MV-4-11 (cell line): ENCODE measurements around the gene IL1R1.
"Not testable (repeated sequence)": the region's sequence is repeated elsewhere in the genome, so short reads cannot be mapped to it uniquely, and the experiment has no call there.

Experiments
- DNase-seq: peaks from one replicate; lab custom pipeline; 2025; lab: John Stamatoyannopoulos, UW

IL1R1 gene

GRCh38 chr2:102141970-102142828 lies at the start of gene IL1R1:
IL1R1 (plus strand) TSS chr2:102142746; CDS start chr2:102157725, 14,979 bp downstream.
- no peak for DNase-seq

DNA sequence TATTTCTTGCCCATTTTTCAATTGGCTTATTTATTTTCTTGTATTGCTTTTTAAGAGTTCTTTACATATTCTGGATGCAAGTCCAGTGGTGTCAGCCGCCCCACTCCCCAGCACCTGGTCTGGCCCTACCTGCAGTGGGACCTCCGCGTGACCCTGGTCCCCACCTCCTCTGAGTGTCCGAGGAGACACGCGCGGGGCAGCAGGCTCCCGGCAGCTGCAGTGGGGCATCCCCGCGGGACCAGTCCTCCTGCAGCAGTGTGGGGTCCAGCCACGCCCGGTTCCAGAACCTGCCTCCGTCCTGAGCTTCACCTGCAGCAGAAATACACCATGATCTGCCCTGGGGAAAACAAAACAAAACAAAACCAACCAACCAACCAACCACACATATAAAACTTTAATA lies 48.9 kb upstream of the IL1R1 start:
- DNase-seq, result no peak

DNA sequence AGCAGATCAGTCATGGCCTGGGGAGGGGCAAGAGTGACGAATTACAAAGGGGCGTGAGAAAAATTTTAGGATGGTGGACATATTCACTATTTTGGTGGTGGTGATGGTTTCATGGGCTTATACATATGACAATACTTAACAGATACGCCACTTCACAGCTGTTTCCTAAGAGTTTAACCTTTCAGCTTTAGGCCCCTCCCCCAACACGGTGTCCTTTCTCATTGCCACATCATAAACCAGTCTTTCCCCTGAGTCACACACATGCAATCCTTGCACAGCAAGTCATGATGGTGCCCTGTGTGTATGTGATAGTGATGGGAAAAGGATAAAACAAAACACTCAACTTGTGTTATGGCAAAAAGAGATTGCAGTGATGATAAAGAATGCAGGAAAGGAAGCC lies 47.6 kb upstream of the IL1R1 start:
- DNase-seq, result peak; percentile 61

DNA sequence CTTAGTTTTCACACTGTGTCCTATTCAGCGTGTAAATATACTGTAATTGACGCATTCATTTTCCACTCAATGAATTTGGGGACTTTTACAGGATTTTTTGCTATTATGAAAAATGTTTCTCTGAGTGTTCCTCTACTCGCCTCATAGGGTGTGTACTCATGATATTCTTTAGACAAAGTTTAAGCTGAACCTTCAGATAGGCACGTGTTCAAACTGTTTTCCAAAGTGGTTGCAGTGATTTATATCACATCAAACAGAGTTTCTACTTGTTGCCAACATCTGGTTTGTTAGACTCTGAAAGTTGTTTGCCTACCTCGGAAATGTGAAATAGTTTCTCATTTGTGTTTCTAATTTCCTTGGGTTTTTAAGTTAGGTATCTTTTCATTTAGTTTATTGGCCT lies 46.4 kb upstream of the IL1R1 start:
- no peak for DNase-seq

DNA sequence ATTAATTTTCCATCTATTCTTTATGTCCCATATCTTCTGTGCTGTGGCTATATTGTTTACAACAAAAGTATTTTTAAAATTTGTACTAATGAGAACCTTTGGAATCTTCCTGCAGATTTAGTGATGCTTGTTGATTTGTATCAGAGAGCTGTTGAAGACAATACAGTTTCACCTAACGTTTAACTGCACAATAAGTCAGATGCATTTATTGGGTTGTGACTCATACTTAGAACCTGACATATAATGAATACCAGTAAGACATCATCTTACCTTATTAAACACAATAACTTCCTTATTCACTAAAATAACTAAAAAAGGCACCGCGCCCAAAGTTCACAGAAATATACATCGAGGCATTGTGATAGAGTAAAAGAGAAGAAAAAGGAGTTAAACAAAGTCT lies 43.8 kb upstream of the IL1R1 start:
- DNase-seq, result no peak

- no peak for DNase-seq
These were observed 42.8 kb upstream of the IL1R1 start for GRCh38 chr2:102099536-102100298.

DNA sequence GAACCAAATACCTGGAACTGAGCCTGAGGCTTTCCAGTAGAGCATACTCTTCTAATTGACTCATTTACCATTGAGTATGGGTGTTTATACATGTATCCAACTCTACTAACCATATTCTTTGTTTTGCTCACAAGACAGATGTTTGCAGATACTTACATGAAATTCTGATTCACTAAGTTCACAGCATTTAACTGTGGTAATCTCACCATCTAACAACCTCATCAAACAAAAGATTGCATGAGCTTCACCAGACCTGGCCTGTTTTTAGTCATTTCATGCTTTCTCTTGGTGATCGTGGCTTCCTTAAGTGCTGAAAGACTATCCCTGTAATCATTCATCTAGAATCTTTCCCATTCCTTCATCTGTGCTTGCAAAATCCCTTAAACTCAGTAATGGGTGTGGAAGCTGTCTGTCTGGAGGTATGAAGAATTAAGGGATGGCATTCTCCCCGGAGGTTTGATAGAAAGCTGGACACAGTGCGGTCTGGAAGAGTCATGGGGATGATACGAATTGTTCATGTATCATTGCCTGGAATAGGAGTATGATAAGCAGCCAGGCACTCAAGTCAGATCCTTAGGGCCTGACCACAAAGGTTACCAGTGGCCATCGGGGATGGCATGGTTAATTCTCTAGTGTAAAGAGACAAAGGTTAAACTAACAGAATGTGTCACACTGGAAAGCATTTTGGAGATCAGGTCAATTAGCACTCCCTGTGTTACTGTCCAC lies 42.0 kb upstream of the IL1R1 start:
- DNase-seq, result no peak

GRCh38 chr2:102101097-102101848 lies 41.3 kb upstream of the IL1R1 start:
- no peak for DNase-seq

- no peak for DNase-seq
These were observed 40.5 kb upstream of the IL1R1 start for GRCh38 chr2:102101849-102102635.

- DNase-seq, result not testable (repeated sequence)
These were observed 40.0 kb upstream of the IL1R1 start for GRCh38 chr2:102102636-102102948.

GRCh38 chr2:102103284-102103683 lies 39.3 kb upstream of the IL1R1 start:
- DNase-seq, result no peak

DNA sequence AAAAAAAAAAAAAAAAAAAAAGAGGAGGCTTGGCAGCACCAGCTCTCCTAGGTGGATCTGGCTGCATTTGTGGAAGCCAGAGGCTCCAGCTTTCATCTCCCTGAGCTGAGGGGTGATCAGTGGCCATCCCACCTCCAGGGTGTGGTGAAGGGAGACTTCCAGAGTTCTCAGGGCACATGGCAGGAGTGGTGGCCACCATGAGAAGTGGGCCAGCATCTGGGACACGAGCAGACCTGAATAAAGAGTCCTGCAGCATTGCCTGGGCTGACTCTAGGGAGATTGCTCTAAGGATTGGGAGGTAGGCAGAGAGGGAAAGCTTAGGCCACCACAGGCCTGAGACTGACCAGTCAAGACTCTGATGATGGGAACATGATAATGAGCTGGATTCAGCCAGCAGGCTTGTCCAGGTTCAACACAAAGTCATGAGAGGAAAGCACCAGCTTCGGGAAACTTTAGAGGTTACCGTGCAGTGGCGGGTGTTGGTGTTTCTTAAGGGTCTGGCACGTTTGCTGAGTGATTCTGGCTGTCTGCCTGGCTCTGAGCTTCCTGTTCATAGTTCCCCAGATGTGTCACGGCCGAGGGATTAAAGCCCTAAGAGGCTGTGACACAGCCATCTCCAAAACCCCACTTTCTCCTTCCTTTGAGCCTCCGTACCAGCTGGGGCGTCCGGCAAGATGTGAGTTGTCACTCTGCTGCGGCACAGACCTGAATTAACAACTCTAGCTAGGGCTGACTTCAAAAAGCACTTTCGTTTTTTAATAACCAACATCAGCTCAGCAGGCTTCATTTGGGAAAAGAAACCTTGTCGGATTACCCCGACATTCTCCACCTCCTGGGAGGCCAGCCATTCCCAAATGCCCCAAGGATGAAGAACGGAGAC lies 38.3 kb upstream of the IL1R1 start:
- peak; percentile 92 for DNase-seq

- DNase-seq, result no peak
These were observed 36.4 kb upstream of the IL1R1 start for GRCh38 chr2:102106133-102106556.

DNA sequence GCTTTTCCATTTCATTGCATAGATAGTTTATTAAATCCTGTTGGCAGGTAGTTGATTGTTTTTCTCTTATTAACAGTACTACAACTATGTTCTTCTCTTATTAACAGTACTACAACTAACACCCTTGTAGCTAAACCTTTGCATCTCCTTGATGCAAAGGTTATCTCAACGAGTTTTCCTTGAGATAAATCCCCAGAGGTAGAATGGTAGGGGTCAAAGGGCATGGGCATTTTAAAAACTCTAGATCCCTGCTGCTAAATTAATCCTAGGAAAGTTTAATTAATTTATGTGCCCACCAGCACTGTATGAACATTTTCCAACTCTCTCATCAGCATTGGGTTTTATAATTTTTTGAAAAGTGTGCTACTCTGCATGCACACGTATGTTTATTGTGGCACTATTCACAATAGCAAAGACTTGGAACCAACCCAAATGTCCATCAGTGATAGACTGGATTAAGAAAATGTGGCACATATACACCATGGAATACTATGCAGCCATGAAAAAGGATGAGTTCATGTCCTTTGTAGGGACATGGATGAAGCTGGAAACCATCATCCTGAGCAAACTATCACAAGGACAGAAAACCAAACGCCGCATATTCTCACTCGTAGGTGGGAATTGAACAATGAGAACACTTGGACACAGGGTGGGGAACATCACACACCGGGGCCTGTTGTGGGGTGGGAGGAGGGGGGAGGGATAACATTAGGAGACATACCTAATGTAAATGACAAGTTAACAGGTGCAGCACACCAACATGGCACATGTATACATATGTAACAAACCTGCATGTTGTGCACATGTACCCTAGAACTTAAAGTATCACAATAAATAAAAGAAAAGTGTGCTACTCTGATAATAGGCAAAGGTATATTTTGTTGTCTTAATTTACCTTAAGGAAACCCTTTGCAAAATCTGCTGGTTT lies 35.5 kb upstream of the IL1R1 start:
- DNase-seq, result not testable (repeated sequence)

GRCh38 chr2:102107741-102108070 lies 34.8 kb upstream of the IL1R1 start:
- DNase-seq, result no peak

DNA sequence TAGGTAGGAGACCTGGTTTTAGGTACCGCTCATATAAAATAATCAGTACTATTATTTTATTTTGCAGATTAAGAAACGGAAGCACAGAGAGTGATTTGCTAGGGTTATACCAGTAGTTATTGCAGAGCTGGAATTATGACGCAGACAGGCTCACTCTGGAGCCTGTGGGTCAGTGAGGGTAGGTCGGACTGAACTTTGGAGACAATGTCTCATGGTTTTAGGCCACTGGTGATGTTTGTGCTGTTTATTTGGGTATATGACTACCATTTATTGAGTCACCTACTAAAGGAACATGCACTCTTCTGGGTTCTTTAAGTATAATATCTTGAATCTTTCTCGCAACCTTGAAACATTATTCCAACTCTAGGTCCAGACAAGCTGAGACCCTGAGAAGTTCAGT lies 33.5 kb upstream of the IL1R1 start:
- no peak for DNase-seq

- peak; percentile 8 for DNase-seq
These were observed 32.4 kb upstream of the IL1R1 start for GRCh38 chr2:102110171-102110570.

GRCh38 chr2:102110596-102111334 lies 31.8 kb upstream of the IL1R1 start:
- DNase-seq, result no peak
